ENCODE results near the gene CD38. TPM values are rescaled to one million over a fixed set of nuclear protein-coding genes. Genes with fewer than 3 reads are reported as not detected.
A peak's percentile ranks its signal among the peaks of the same experiment; 100 is the strongest.
"Not testable (repeated sequence)": the region's sequence is repeated elsewhere in the genome, so short reads cannot be mapped to it uniquely, and the experiment has no call there.

Gene CD38
- total RNA-seq, 1 experiment from 2014 or later = 0.16 TPM

- no peak for DNase-seq (ENCODE audit: low read depth, low spot score)
- in situ Hi-C loops (cut with HindIII; ENCODE audit: low pct_unique_long_range_greater_than_20kb, low sequenced_read_pairs) = no loop called here
Measured at GRCh38 chr4:15836362-15836761, 58.2 kb downstream of the CD38 start.

GRCh38 chr4:15837591-15837990 lies 59.5 kb downstream of the CD38 start:
- no peak for DNase-seq (ENCODE audit: low read depth, low spot score)
- in situ Hi-C loops (cut with HindIII; ENCODE audit: low pct_unique_long_range_greater_than_20kb, low sequenced_read_pairs) = no loop called here

DNA sequence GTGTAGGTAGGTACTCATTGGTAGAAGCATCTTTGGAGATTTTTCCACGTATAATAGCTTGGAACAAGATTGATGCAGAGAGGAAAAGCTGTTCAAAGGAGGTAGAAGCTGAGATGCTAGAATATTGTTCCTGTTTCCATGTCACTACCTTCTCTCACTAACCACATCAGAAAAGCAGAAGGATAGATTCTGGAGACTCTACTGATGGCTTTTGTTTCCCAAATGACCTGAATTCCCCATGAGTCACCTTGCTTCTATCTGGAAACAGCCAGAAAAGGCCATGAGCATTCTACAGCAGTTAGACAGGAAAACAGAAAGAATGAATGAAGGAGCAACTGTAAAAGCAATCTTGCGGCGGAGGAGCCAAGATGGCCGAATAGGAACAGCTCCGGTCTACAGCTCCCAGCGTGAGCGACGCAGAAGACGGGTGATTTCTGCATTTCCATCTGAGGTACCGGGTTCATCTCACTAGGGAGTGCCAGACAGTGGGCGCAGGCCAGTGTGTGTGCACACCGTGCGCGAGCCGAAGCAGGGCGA lies 63.1 kb downstream of the CD38 start:
- in situ Hi-C loops (cut with HindIII; ENCODE audit: low pct_unique_long_range_greater_than_20kb, low sequenced_read_pairs) = not testable (repeated sequence)

DNA sequence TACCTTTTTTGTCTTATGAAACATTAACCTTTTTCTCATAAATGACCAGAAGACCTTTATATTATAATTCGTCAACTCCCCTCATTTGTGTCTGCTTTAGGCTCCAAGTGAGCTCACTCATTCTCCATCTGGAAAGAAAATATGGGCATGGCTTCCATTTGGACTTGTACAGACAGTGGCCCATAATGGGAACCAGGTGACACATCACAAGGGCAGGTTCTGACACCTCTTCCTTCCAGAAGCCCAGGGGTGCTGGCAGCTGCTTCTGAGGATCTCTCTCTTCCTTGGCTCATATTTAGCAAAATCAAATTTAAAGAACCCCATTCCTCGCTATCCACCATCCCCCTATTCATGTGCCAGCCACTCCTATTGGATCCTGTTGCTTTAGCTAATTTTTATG lies 69.6 kb downstream of the CD38 start:
- no peak for DNase-seq (ENCODE audit: low read depth, low spot score)
- in situ Hi-C loops (cut with HindIII; ENCODE audit: low pct_unique_long_range_greater_than_20kb, low sequenced_read_pairs) = no loop called here

More for the DNA sequence above, 63.1 kb downstream of the CD38 start:
- DNase-seq (ENCODE audit: low read depth, low spot score) = not testable (repeated sequence)

DNA sequence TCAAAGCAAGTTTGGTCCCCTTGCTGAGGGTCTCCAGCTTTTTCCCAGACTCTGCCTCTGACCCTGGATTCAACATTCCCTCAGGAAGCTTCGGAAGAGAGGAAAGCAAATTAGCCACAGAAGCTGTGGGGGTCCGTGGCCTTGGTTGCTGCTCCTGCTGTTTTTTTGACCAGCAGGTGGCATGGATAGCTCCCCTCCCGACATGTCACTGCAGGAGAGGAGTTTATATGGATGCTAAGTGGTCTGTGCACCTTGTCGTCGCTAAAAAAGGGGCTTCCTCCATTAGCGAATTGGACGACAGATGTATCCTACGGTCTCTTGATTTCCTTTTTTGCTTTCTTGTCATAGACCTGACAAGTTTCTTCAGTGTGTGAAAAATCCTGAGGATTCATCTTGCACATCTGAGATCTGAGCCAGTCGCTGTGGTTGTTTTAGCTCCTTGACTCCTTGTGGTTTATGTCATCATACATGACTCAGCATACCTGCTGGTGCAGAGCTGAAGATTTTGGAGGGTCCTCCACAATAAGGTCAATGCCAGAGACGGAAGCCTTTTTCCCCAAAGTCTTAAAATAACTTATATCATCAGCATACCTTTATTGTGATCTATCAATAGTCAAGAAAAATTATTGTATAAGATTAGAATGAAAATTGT lies 70.2 kb downstream of the CD38 start:
- in situ Hi-C loops (cut with HindIII; ENCODE audit: low pct_unique_long_range_greater_than_20kb, low sequenced_read_pairs) = no loop called here
- DNase-seq (ENCODE audit: low read depth, low spot score) = peak; percentile 5

DNA sequence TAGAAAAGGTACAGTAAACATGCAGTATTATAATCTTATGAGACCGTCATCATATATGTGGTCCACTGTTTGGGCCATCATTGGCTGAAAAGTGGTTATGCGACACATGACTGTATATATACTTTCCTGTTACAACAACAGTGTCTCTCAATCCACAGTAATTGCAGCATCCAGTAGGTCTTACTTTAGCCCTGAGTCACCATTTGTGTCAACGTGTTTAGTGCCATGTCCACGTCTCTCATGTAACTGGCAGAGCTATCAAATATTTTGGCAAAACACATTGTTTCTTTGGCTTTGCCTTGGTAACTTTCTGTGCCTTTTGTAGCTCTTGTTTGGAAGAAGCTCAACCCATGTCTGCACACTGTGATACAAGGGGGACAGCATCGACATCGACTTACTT lies 73.8 kb downstream of the CD38 start:
- in situ Hi-C loops (cut with HindIII; ENCODE audit: low pct_unique_long_range_greater_than_20kb, low sequenced_read_pairs) = no loop called here
- DNase-seq (ENCODE audit: low read depth, low spot score) = no peak

DNA sequence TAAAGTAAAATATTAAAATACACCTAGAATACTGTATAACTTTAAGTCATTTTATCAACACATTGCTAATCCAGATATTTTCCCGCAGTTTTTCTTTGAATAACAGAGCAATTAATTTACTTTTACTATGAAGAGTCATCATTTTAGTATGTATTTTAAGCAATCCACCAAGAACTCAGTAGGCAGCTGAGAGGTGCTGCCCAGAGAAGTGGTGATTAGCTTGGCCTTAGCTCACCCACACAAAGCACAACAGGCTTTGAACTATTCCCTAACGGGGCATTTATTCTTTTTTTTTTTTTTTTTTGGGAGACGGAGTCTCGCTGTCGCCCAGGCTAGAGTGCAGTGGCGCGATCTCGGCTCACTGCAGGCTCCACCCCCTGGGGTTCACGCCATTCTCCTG lies 74.4 kb downstream of the CD38 start:
- in situ Hi-C loops (cut with HindIII; ENCODE audit: low pct_unique_long_range_greater_than_20kb, low sequenced_read_pairs) = no loop called here
- no peak for DNase-seq (ENCODE audit: low read depth, low spot score)

GRCh38 chr4:15853345-15853744 lies 75.2 kb downstream of the CD38 start:
- no peak for DNase-seq (ENCODE audit: low read depth, low spot score)
- in situ Hi-C loops (cut with HindIII; ENCODE audit: low pct_unique_long_range_greater_than_20kb, low sequenced_read_pairs) = no loop called here

- in situ Hi-C loops (cut with HindIII; ENCODE audit: low pct_unique_long_range_greater_than_20kb, low sequenced_read_pairs) = no loop called here
- DNase-seq (ENCODE audit: low read depth, low spot score) = peak; percentile 6
Measured at GRCh38 chr4:15855804-15856475, 77.8 kb downstream of the CD38 start.

DNA sequence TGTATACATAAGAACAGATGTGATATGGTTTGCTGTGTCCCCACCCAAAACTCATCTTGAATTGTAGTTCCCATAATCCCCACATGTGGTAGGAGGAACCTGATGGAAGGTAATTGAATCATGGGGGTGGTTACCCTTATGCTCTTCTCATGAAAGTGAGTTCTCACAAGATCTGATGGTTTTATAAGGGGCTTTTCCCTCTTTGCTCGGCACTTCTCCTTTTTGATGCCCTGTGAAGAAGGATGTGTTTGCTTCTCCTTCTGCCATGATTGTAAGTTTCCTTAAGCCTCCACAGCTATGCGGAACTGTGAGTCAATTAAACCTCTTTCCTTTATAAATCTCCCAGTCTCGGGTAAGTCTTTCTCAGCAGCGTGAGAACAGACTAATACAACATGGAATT lies 83.1 kb downstream of the CD38 start:
- in situ Hi-C loops (cut with HindIII; ENCODE audit: low pct_unique_long_range_greater_than_20kb, low sequenced_read_pairs) = not testable (repeated sequence)

DNA sequence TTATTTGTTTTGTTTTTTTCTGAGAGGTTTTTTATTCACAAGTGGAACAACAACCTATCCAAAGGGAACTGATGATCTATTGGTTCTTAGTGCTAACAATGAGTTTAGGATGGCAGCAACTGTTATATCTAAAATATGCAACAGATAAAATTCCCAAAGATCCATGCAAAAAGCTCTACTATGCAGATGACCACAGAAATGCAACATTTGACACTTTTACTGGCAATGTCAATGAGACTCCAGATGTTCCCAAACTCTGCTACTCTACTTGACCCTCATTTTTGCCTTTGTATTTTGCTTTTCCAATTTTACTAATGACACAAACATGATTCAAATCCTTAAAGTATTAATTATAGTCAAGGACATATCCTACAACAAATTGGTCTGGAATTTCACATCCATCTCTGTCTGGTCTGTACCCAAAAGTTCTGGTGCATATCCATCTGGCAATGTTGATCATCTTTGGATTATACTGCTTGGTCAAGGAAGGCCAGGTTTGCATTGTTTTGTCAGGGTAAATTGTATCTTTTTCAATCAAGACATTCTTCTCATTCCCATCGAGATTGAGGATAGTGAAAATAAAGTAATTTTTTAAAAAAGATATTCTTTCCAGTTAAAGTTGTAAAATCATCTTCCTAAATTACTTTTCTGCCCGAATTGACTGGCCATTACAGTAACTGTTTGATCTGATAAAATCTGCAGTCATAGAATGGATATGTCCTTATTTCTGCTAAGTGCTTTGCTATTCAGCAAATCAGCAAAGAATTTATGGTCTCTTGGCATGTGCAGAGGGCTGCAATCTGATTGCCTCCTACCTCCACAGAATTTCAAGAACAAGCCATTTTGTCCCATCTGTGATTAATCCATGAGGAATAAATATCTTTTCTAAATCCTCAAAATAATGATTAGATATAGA lies 86.8 kb downstream of the CD38 start:
- in situ Hi-C loops (cut with HindIII; ENCODE audit: low pct_unique_long_range_greater_than_20kb, low sequenced_read_pairs) = no loop called here
- no peak for DNase-seq (ENCODE audit: low read depth, low spot score)

More for the DNA sequence above, 83.1 kb downstream of the CD38 start:
- not testable (repeated sequence) for DNase-seq (ENCODE audit: low read depth, low spot score)

DNA sequence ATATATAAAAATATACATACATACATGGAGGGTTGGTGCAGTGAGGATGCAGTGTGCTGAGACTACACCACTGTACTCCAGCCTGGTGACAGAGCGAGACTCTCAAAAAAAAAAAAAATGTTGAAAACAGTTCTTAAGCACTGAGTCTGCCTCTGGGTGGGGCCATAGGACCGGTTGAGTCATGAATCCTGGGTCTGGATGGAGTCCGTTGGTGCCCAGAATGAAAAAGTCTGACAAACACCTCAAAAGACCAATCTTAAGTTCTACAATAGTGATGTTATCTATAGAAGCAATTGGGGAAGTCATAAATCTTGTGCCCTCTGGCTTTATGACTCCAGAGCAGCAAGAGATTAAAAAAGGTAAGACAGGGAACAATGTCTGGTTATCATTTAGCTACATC lies 90.0 kb downstream of the CD38 start:
- in situ Hi-C loops (cut with HindIII; ENCODE audit: low pct_unique_long_range_greater_than_20kb, low sequenced_read_pairs) = no loop called here
- peak; percentile 7 for DNase-seq (ENCODE audit: low read depth, low spot score)

DNA sequence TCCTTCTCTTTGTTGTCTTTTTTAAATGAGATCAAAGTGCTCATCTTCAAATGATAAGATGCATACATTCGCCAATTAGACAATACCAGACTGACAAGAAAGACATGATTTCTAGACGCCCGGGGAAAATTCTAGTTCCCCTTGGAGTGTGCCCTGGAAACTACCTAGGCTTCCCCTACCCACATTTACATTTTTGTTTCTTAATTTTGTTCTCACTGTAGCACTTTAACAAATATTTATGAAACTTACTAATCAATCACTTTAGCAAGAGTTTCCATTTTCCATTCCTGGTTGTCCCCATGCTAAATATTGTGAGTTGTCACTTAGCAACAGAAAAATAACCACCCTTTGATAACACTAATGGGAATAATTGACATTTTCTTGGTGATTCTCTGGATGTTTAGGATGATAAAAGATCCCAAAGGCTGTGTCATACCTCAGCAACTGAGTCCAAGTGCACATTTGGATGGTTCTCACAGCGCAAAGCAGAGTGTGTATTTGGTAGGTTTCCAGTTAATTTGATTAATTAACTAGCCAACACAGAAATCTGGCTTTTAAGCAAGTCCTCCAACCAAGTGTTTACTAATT lies 90.8 kb downstream of the CD38 start:
- no peak for DNase-seq (ENCODE audit: low read depth, low spot score)
- in situ Hi-C loops (cut with HindIII; ENCODE audit: low pct_unique_long_range_greater_than_20kb, low sequenced_read_pairs) = no loop called here

- in situ Hi-C loops (cut with HindIII; ENCODE audit: low pct_unique_long_range_greater_than_20kb, low sequenced_read_pairs) = no loop called here
- DNase-seq (ENCODE audit: low read depth, low spot score) = no peak
Measured at GRCh38 chr4:15870079-15870478, 92.0 kb downstream of the CD38 start.

- no peak for DNase-seq (ENCODE audit: low read depth, low spot score)
- in situ Hi-C loops (cut with HindIII; ENCODE audit: low pct_unique_long_range_greater_than_20kb, low sequenced_read_pairs) = no loop called here
Measured at GRCh38 chr4:15870921-15871664, 93.0 kb downstream of the CD38 start.

- in situ Hi-C loops (cut with HindIII; ENCODE audit: low pct_unique_long_range_greater_than_20kb, low sequenced_read_pairs) = no loop called here
- DNase-seq (ENCODE audit: low read depth, low spot score) = no peak
Measured at GRCh38 chr4:15873117-15873516, 95.0 kb downstream of the CD38 start.

DNA sequence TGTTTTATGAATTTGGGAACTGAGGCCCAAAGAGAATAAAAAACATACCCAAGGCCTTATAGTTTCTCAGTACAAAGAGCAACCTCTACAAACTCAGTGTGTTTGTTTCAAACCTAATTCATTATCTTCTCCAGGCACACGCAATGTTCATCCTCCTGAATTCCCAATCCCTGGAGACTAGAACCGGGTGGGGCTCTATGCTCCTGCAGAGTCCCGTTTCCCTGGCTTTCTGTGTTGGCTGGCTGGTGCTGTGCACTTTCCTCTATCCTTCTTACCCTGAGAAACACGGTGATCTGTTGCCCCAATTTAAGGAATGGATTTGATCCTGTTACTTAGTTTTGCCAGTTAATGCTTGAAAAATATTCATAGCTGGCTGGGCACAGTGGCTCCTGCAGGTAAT lies 96.5 kb downstream of the CD38 start:
- in situ Hi-C loops (cut with HindIII; ENCODE audit: low pct_unique_long_range_greater_than_20kb, low sequenced_read_pairs) = no loop called here
- no peak for DNase-seq (ENCODE audit: low read depth, low spot score)

All from SK-MEL-5 (cell line).